ENCODE data around the gene NR3C2.

The NR3C2 gene

GRCh38 chr4:148101235-148101634, 341.0 kb downstream of the NR3C2 start:
- no peak overlapping the region for H3K4me2 ChIP-seq (ENCODE audit: insufficient read depth, low read length)
- H3K27ac ChIP-seq (ENCODE audit: low read length) = no peak overlapping the region
- no peak for TF ChIP-seq EZH2 (IDR thresholded peaks at IDR 0.05; ENCODE audit: borderline replicate concordance, low read depth, low read length, severe bottlenecking)
- TF ChIP-seq, protein P1, sequence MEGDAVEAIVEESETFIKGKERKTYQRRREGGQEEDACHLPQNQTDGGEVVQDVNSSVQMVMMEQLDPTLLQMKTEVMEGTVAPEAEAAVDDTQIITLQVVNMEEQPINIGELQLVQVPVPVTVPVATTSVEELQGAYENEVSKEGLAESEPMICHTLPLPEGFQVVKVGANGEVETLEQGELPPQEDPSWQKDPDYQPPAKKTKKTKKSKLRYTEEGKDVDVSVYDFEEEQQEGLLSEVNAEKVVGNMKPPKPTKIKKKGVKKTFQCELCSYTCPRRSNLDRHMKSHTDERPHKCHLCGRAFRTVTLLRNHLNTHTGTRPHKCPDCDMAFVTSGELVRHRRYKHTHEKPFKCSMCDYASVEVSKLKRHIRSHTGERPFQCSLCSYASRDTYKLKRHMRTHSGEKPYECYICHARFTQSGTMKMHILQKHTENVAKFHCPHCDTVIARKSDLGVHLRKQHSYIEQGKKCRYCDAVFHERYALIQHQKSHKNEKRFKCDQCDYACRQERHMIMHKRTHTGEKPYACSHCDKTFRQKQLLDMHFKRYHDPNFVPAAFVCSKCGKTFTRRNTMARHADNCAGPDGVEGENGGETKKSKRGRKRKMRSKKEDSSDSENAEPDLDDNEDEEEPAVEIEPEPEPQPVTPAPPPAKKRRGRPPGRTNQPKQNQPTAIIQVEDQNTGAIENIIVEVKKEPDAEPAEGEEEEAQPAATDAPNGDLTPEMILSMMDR (IDR thresholded peaks at IDR 0.05; ENCODE audit: borderline replicate concordance, extremely low read depth, low read length, poor library complexity, severe bottlenecking) = no peak
- H3K9ac ChIP-seq (ENCODE audit: low read depth, low read length) = no peak overlapping the region
- no peaks in the 10 kb centered on the region for H4K20me1 ChIP-seq (ENCODE audit: insufficient read depth, low read length)
- no peaks in the 10 kb centered on the region for H3K4me1 ChIP-seq (ENCODE audit: insufficient read depth, low read length)
- no peak for DNase-seq
- no peak overlapping the region for H3K4me3 ChIP-seq (ENCODE audit: low read depth in 1 of 2, low read length in 2 of 2)
- ATAC-seq (ENCODE audit: insufficient read depth, low read depth) = no peak
- H3K79me2 ChIP-seq (ENCODE audit: insufficient read depth, low read length) = no peaks in the 10 kb centered on the region
- no peaks in the 10 kb centered on the region for H3K36me3 ChIP-seq (ENCODE audit: insufficient read depth, low read length)
- no peaks in the 10 kb centered on the region for H3K27me3 ChIP-seq (ENCODE audit: insufficient read depth, low read length, poor library complexity)
- H2AFZ ChIP-seq (ENCODE audit: low read depth, low read length) = no peak overlapping the region
- H3K9me3 ChIP-seq (ENCODE audit: insufficient read depth, low read length, severe bottlenecking) = no peaks in the 10 kb centered on the region

GRCh38 chr4:148097801-148098200, 344.4 kb downstream of the NR3C2 start:
- DNase-seq (no peak), ATAC-seq (ENCODE audit: insufficient read depth, low read depth) (no peak)
- no peaks in the 10 kb centered on the region for H3K4me1 ChIP-seq (ENCODE audit: insufficient read depth, low read length)
- H3K79me2 ChIP-seq (ENCODE audit: insufficient read depth, low read length) = no peaks in the 10 kb centered on the region
- H2AFZ ChIP-seq (ENCODE audit: low read depth, low read length) = no peak overlapping the region
- H3K27me3 ChIP-seq (ENCODE audit: insufficient read depth, low read length, poor library complexity) = no peaks in the 10 kb centered on the region
- H3K27ac ChIP-seq (ENCODE audit: low read length) = no peak overlapping the region
- H3K4me2 ChIP-seq (ENCODE audit: insufficient read depth, low read length) = no peak overlapping the region
- no peak overlapping the region for H3K9ac ChIP-seq (ENCODE audit: low read depth, low read length)
- no peaks in the 10 kb centered on the region for H3K9me3 ChIP-seq (ENCODE audit: insufficient read depth, low read length, severe bottlenecking)
- TF ChIP-seq, protein P1 (IDR thresholded peaks at IDR 0.05; ENCODE audit: borderline replicate concordance, extremely low read depth, low read length, poor library complexity, severe bottlenecking) = no peak
- TF ChIP-seq EZH2 (IDR thresholded peaks at IDR 0.05; ENCODE audit: borderline replicate concordance, low read depth, low read length, severe bottlenecking) = no peak
- H3K4me3 ChIP-seq (ENCODE audit: low read depth in 1 of 2, low read length in 2 of 2) = no peak overlapping the region
- H4K20me1 ChIP-seq (ENCODE audit: insufficient read depth, low read length) = no peaks in the 10 kb centered on the region
- no peaks in the 10 kb centered on the region for H3K36me3 ChIP-seq (ENCODE audit: insufficient read depth, low read length)

GRCh38 chr4:148095346-148095923, 346.8 kb downstream of the NR3C2 start:
- no peaks in the 10 kb centered on the region for H4K20me1 ChIP-seq (ENCODE audit: insufficient read depth, low read length)
- H3K9ac ChIP-seq (ENCODE audit: low read depth, low read length) = no peak overlapping the region
- no peak overlapping the region for H3K4me2 ChIP-seq (ENCODE audit: insufficient read depth, low read length)
- no peaks in the 10 kb centered on the region for H3K79me2 ChIP-seq (ENCODE audit: insufficient read depth, low read length)
- H3K27ac ChIP-seq (ENCODE audit: low read length) = no peak overlapping the region
- H2AFZ ChIP-seq (ENCODE audit: low read depth, low read length) = no peak overlapping the region
- TF ChIP-seq EZH2 (IDR thresholded peaks at IDR 0.05; ENCODE audit: borderline replicate concordance, low read depth, low read length, severe bottlenecking) = no peak
- TF ChIP-seq, protein P1 (IDR thresholded peaks at IDR 0.05; ENCODE audit: borderline replicate concordance, extremely low read depth, low read length, poor library complexity, severe bottlenecking) = no peak
- no peaks in the 10 kb centered on the region for H3K36me3 ChIP-seq (ENCODE audit: insufficient read depth, low read length)
- H3K9me3 ChIP-seq (ENCODE audit: insufficient read depth, low read length, severe bottlenecking) = no peaks in the 10 kb centered on the region
- ATAC-seq (ENCODE audit: insufficient read depth, low read depth) (no peak), DNase-seq (no peak)
- no peak overlapping the region for H3K4me3 ChIP-seq (ENCODE audit: low read depth in 1 of 2, low read length in 2 of 2)
- H3K27me3 ChIP-seq (ENCODE audit: insufficient read depth, low read length, poor library complexity) = no peaks in the 10 kb centered on the region
- no peaks in the 10 kb centered on the region for H3K4me1 ChIP-seq (ENCODE audit: insufficient read depth, low read length)
